Measurements from ENCODE around the gene SPATA31C2.

DNA sequence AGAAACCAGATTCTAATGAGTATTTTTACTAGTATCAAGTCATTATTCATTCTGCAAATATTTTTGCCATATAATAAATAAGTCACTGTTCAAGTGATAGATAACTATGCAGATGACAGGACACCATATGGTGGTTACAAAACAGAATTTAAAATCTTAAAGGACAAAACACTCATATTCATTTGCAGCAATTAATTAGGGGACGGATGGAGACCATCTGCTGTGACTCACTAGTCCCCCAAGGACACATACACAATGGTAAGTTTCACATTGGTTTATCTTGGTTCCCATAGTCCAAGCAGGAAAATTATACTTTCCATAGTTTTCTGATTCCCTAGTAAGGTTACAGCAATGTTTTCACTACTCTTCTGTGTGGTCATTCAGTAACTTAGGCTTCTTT, 28.4 kb upstream of the SPATA31C2 start:
- TF ChIP-seq, protein P1, sequence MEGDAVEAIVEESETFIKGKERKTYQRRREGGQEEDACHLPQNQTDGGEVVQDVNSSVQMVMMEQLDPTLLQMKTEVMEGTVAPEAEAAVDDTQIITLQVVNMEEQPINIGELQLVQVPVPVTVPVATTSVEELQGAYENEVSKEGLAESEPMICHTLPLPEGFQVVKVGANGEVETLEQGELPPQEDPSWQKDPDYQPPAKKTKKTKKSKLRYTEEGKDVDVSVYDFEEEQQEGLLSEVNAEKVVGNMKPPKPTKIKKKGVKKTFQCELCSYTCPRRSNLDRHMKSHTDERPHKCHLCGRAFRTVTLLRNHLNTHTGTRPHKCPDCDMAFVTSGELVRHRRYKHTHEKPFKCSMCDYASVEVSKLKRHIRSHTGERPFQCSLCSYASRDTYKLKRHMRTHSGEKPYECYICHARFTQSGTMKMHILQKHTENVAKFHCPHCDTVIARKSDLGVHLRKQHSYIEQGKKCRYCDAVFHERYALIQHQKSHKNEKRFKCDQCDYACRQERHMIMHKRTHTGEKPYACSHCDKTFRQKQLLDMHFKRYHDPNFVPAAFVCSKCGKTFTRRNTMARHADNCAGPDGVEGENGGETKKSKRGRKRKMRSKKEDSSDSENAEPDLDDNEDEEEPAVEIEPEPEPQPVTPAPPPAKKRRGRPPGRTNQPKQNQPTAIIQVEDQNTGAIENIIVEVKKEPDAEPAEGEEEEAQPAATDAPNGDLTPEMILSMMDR (conservative IDR thresholded peaks at IDR 0.05 in 1 of 2, IDR thresholded peaks at IDR 0.05 in 1 of 2; ENCODE audit: extremely low read depth in 1 of 2, insufficient read depth in 1 of 2, low read depth in 1 of 2, low read length in 2 of 2): no peak
- TF ChIP-seq EZH2 (IDR thresholded peaks at IDR 0.05; ENCODE audit: borderline replicate concordance, low read length): no peak
